IMR-90 (cell line): Measurements from ENCODE around the gene RNF31.

ENCODE experiments used
- CHD1 ChIP-seq: IDR thresholded peaks from 2 replicates; pipeline ENCODE4 v1.6.1; 2012; ENCODE audit warnings: low read depth, low read length, improper control_type of control experiment
- MAZ ChIP-seq: IDR thresholded peaks from 2 replicates; pipeline ENCODE4 v1.6.1; 2012; ENCODE audit warnings: low read depth, mild to moderate bottlenecking, low read length, improper control_type of control experiment, moderate library complexity, borderline replicate concordance
- MXI1 ChIP-seq: IDR thresholded peaks from 2 replicates; pipeline ENCODE4 v1.6.1; 2012; ENCODE audit warnings: low read depth, mild to moderate bottlenecking, low read length, moderate library complexity, borderline replicate concordance
- POLR2A ChIP-seq: IDR thresholded peaks from 2 replicates; pipeline ENCODE4 v1.6.1; 2012; ENCODE audit warnings: mild to moderate bottlenecking, low read depth, low read length
- RAD21 ChIP-seq: IDR thresholded peaks from 2 replicates; pipeline ENCODE4 v1.6.1; 2012; ENCODE audit warnings: low read length, improper control_type of control experiment
- RCOR1 ChIP-seq: IDR thresholded peaks from 2 replicates; pipeline ENCODE4 v1.6.1; 2012; ENCODE audit warnings: mild to moderate bottlenecking, low read length, improper control_type of control experiment; ENCODE audit not compliant: insufficient replicate concordance
- USF2 ChIP-seq: fragments of 150-350 bp; IDR thresholded peaks from 2 replicates; pipeline ENCODE4 v1.6.1; 2017; ENCODE audit warnings: mild to moderate bottlenecking, antibody characterized with exemption, low read length, low read depth
- TF ChIP-seq, protein P1 (sequence below): conservative IDR thresholded peaks from 2 replicates; pipeline ENCODE4 v1.5.1; 2012; ENCODE audit warnings: mild to moderate bottlenecking, low read depth, low read length, improper control_type of control experiment
- TF ChIP-seq, protein P2 (sequence below): fragments of 150-350 bp; IDR thresholded peaks from 2 replicates; pipeline ENCODE4 v1.6.1; 2016; ENCODE audit warnings: low read depth, mild to moderate bottlenecking, low read length, moderate library complexity, borderline replicate concordance

- TF ChIP-seq, protein P1, sequence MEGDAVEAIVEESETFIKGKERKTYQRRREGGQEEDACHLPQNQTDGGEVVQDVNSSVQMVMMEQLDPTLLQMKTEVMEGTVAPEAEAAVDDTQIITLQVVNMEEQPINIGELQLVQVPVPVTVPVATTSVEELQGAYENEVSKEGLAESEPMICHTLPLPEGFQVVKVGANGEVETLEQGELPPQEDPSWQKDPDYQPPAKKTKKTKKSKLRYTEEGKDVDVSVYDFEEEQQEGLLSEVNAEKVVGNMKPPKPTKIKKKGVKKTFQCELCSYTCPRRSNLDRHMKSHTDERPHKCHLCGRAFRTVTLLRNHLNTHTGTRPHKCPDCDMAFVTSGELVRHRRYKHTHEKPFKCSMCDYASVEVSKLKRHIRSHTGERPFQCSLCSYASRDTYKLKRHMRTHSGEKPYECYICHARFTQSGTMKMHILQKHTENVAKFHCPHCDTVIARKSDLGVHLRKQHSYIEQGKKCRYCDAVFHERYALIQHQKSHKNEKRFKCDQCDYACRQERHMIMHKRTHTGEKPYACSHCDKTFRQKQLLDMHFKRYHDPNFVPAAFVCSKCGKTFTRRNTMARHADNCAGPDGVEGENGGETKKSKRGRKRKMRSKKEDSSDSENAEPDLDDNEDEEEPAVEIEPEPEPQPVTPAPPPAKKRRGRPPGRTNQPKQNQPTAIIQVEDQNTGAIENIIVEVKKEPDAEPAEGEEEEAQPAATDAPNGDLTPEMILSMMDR: no peak
- TF ChIP-seq POLR2A: no peak
- TF ChIP-seq USF2: no peak
- TF ChIP-seq MXI1: no peak
- TF ChIP-seq RCOR1: no peak
- no peak for TF ChIP-seq RAD21
- TF ChIP-seq, protein P2, sequence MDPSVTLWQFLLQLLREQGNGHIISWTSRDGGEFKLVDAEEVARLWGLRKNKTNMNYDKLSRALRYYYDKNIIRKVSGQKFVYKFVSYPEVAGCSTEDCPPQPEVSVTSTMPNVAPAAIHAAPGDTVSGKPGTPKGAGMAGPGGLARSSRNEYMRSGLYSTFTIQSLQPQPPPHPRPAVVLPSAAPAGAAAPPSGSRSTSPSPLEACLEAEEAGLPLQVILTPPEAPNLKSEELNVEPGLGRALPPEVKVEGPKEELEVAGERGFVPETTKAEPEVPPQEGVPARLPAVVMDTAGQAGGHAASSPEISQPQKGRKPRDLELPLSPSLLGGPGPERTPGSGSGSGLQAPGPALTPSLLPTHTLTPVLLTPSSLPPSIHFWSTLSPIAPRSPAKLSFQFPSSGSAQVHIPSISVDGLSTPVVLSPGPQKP: no peak
- no peak for TF ChIP-seq CHD1
- TF ChIP-seq MAZ: no peak
These were observed 32.9 kb downstream of the RNF31 start for GRCh38 chr14:24179961-24180796.
